GM10266 (cell line): ENCODE measurements around the gene PTPN23.

Experiments
- DNase-seq: peaks from one replicate; pipeline ENCODE4 v3.0.0; 2012; ENCODE audit errors: extremely low spot score
- TF ChIP-seq, protein P1 (sequence below): IDR thresholded peaks from 2 replicates; pipeline ENCODE4 v1.5.1; 2012; ENCODE audit warnings: mild to moderate bottlenecking, low read depth; ENCODE audit not compliant: control insufficient read depth, insufficient read depth; ENCODE audit errors: missing control alignments

Gene PTPN23

DNA sequence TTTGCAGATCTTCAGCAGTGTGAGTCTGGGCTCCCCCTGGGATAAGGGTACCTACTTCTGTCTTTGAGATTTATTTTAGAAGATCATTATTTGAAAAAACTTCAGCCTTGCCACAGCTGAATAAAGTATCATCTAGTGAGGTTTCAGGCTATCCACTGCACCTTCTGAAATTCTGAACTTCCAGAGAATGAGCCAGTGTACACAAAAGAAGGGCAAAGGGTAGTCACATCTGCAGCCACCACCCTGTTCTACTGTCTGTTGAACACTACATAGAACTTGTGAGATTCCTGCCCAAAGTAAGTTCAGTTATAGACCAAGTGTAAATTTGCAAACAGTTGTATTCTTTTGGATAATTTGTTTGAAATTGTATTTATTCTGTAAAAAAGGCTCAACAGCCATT is 38.0 kb upstream of the PTPN23 start:
- DNase-seq: no peak
- TF ChIP-seq, protein P1, sequence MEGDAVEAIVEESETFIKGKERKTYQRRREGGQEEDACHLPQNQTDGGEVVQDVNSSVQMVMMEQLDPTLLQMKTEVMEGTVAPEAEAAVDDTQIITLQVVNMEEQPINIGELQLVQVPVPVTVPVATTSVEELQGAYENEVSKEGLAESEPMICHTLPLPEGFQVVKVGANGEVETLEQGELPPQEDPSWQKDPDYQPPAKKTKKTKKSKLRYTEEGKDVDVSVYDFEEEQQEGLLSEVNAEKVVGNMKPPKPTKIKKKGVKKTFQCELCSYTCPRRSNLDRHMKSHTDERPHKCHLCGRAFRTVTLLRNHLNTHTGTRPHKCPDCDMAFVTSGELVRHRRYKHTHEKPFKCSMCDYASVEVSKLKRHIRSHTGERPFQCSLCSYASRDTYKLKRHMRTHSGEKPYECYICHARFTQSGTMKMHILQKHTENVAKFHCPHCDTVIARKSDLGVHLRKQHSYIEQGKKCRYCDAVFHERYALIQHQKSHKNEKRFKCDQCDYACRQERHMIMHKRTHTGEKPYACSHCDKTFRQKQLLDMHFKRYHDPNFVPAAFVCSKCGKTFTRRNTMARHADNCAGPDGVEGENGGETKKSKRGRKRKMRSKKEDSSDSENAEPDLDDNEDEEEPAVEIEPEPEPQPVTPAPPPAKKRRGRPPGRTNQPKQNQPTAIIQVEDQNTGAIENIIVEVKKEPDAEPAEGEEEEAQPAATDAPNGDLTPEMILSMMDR: no peak

DNA sequence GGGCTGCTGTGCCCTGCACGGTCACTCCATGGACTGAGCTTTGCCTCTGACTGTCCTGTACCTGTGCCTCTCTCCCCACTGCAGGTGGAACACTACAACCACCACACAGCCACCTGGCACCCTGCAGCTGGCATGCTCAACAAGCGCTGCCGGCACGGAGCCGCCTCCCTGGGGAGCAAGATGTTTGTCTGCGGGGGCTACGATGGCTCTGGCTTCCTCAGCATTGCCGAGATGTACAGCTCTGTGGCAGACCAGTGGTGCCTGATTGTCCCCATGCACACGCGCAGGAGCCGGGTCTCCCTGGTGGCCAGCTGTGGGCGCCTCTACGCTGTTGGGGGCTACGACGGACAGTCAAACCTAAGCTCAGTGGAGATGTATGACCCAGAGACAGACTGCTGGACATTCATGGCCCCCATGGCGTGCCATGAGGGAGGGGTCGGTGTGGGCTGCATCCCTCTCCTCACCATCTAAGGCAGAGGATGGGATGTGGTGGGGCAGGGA is 37.3 kb upstream of the PTPN23 start:
- TF ChIP-seq, protein P1: no peak
- no peak for DNase-seq

DNA sequence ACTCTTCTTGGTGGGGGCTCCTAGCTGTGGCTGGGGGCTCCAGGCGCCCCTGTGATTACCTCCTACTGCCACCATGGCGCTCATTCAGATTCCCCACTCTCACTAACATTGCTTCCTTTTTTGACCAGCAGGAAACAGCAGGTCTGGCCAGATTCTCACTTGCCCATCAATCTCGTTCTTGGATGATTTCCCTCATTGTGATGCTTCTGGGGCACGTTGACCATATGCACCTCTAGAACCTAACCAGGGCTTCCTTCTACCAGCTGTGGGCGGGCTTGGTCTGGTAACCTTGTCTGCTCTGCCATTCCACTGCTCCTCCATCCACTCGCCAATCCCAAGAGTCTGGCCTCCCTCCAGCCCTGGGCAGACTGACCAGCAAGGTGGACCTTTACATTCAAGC is 35.9 kb upstream of the PTPN23 start:
- TF ChIP-seq, protein P1: no peak
- DNase-seq: no peak

DNA sequence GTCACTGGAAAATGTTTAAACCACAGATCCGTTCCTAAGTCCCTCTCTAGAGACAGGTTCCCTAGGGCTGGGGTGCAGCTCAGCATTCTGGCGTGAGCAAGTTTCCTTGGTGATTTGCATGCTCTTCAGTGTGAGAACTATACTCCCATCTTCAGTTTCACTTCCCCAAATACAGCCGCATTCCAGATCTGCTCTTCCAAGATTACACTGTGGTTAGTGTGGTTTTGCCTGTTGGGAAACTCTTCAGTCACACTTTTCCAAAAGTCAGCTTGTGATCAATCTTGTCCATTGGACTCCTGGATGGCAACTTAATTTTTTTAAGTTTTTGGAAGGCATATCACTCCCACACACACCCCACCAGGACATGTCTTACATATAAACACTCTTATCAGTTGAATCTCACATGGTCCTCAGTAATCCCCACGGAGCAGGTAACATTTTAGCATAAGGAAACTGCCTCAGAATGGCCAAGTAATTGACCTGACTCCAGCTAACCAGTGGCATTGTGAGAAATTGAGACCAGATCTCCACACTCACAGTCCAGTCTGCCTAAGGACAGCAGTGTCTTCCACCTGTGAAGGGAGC is 33.5 kb upstream of the PTPN23 start:
- TF ChIP-seq, protein P1: no peak
- DNase-seq: peak; percentile 77

DNA sequence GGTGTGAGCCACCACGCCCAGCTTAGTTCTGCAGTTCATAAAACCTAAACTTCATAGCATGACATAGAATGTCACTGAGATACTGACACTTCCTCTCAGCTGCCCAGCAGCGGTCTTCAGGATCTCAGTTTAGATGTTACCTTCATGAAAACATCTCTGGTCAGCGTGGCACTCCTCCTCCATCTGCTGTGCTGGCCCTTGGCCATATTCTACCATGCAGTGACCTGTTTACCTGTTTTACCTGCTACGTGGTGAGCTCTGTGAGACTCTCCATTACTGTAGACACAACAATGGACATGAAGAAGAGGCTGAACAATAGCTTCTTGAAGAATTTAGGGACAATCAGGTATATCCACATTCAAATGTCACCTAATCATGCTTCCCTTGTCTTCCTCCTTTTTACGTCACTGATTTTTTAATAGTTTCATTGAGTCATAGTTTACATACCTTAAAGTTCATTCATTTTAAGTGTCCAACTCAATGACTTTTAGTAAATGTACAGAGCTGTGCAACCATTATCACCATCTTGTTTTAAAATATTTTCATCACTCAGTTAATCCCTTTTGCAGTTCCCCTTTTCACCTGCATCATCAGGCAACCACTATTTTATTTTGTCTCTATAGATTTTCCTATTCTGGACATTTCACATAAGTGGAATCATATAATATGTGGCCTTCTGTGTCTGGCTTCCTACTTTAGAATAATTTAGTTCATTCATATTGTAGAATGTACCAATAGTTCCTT is 32.2 kb upstream of the PTPN23 start:
- TF ChIP-seq, protein P1: no peak
- DNase-seq: no peak

DNA sequence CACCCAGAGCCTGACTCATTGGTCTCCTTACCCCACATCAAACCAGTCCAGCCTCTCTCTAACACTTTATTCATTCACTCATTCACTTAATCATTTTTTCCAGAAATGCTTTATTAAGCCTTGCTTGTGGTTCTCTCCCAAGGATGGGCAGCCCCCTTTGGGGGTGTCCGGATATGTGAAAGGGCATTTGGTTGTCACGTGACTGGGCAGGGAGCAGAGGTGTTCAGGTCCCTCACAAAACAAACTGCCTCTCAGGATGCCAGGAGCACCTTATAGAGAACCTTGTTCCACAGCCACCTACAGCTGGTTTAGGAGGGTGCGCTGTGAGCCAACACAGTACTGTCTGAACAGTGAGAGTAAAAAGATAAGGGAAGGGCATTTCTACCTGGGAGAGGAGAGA is 25.8 kb upstream of the PTPN23 start:
- no peak for DNase-seq
- TF ChIP-seq, protein P1: no peak

DNA sequence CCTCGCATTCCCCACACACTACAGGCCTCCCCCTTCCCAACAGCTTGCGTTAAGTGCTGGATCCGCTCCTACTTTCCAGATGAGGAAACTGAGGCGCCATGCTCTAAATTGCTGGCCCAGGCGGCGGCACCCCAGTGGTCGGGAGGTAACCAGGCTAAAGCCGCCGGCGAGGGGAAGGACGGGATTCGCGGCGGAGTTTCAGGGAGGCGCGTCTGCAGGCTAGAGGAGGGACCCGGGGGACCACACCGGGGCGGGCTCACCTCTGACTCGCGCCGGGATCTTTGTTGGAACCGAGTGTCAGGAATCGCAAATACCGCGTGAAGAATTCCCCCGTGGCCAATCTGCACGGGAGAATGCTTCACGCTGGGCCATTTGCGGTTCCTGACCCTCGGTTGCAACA is 24.6 kb upstream of the PTPN23 start:
- no peak for DNase-seq
- TF ChIP-seq, protein P1: no peak
